Large intestine (tissue), 3 donors: ENCODE data around the gene HIRA. TPM values are rescaled to one million over a fixed set of nuclear protein-coding genes. Genes with fewer than 3 reads are reported as not detected.
"Not testable (repeated sequence)": the region's sequence is repeated elsewhere in the genome, so short reads cannot be mapped to it uniquely, and the experiment has no call there.

Experiments used
- DNase-seq, 2 donors: peaks; one replicate each; pipeline versions ENCODE4 v3.0.0 to v3.0.0-alpha.2; 2013
- H3K27ac ChIP-seq: one replicate; pipeline ENCODE4 v1.5.1; 2013; ENCODE audit warnings: low read length
- H3K27me3 ChIP-seq: 2 replicates; pipeline ENCODE4 v1.6.1; 2013; ENCODE audit warnings: low read length; ENCODE audit not compliant: control insufficient read depth, insufficient read depth
- H3K36me3 ChIP-seq: 2 replicates; pipeline ENCODE4 v1.6.1; 2013; ENCODE audit warnings: low read length; ENCODE audit not compliant: control insufficient read depth, insufficient read depth
- H3K4me1 ChIP-seq: one replicate; pipeline ENCODE4 v1.6.1; 2013; ENCODE audit warnings: low read length; ENCODE audit not compliant: control insufficient read depth, insufficient read depth
- H3K4me3 ChIP-seq: one replicate; pipeline ENCODE4 v1.5.1; 2013; ENCODE audit warnings: low read length
- H3K9me3 ChIP-seq: one replicate; pipeline ENCODE4 v1.6.1; 2013; ENCODE audit warnings: mild to moderate bottlenecking, low read depth, low read length, moderate library complexity; ENCODE audit not compliant: control insufficient read depth
- WGBS: methylation state at CpG from one replicate; pipeline ENCODE4 v1.1.5; 2013; ENCODE audit warnings: low lambda C conversion rate; ENCODE audit not compliant: insufficient coverage; 5-methylcytosine and 5-hydroxymethylcytosine counted together
- polyA plus RNA-seq: library from polyadenylated mRNA; unstranded; fragments of 120-200 nt; gene quantifications from one replicate; pipeline ENCODE4 v1.2.1, GENCODE V29; 2013

HIRA gene
- polyA plus RNA-seq, 1 donor: 29.6 TPM

- no peaks in the 10 kb centered on the region for H3K4me1 ChIP-seq
- no peak overlapping the region for H3K4me3 ChIP-seq
- no peak overlapping the region for H3K27ac ChIP-seq
- peaks cover 70% of the 10 kb centered on the region for H3K36me3 ChIP-seq
- no peaks in the 10 kb centered on the region for H3K9me3 ChIP-seq
- DNase-seq: no peak
- H3K27me3 ChIP-seq: no peaks in the 10 kb centered on the region
Measured at GRCh38 chr22:19371893-19372292, 59.6 kb downstream of the HIRA start.

- no peaks in the 10 kb centered on the region for H3K27me3 ChIP-seq
- H3K4me1 ChIP-seq: no peaks in the 10 kb centered on the region
- WGBS: no CpG with 5 or more reads among the region's 2 CpGs
- no peak for DNase-seq
- H3K36me3 ChIP-seq: peaks cover 60% of the 10 kb centered on the region
- H3K27ac ChIP-seq: no peak overlapping the region
- H3K4me3 ChIP-seq: no peak overlapping the region
- H3K9me3 ChIP-seq: no peaks in the 10 kb centered on the region
Measured at GRCh38 chr22:19368876-19369275, 62.7 kb downstream of the HIRA start.

- 100% methylated on average over 1 of the region's 3 CpGs for WGBS
- Histone ChIP-seq H3K9me3 (no peaks in the 10 kb centered on the region), H3K4me3 (no peak overlapping the region), H3K4me1 (no peaks in the 10 kb centered on the region), H3K27me3 (no peaks in the 10 kb centered on the region), H3K36me3 (peaks cover 56% of the 10 kb centered on the region), H3K27ac (no peak overlapping the region)
- no peak for DNase-seq
Measured at GRCh38 chr22:19367763-19368367, 63.7 kb downstream of the HIRA start.

- not testable (repeated sequence) for H3K27ac ChIP-seq, H3K4me3 ChIP-seq, H3K9me3 ChIP-seq, H3K27me3 ChIP-seq, DNase-seq, H3K4me1 ChIP-seq
- H3K36me3 ChIP-seq: peaks cover 69% of the 10 kb centered on the region
- WGBS: 100% methylated on average over 1 of the region's 7 CpGs
Measured at GRCh38 chr22:19363541-19363940, 68.0 kb downstream of the HIRA start.

- no peaks in the 10 kb centered on the region for H3K4me1 ChIP-seq
- no CpG with 5 or more reads among the region's 7 CpGs for WGBS
- H3K27ac ChIP-seq: no peak overlapping the region
- no peak for DNase-seq
- peaks cover 73% of the 10 kb centered on the region for H3K36me3 ChIP-seq
- no peak overlapping the region for H3K4me3 ChIP-seq
- H3K27me3 ChIP-seq: no peaks in the 10 kb centered on the region
- H3K9me3 ChIP-seq: no peaks in the 10 kb centered on the region
Measured at GRCh38 chr22:19361501-19362103, 69.9 kb downstream of the HIRA start.

- H3K27me3 ChIP-seq: no peaks in the 10 kb centered on the region
- H3K36me3 ChIP-seq: peaks cover 77% of the 10 kb centered on the region
- DNase-seq: no peak
- no peaks in the 10 kb centered on the region for H3K9me3 ChIP-seq
- no peak overlapping the region for H3K27ac ChIP-seq
- no peaks in the 10 kb centered on the region for H3K4me1 ChIP-seq
- H3K4me3 ChIP-seq: no peak overlapping the region
- no CpG with 5 or more reads among the region's 2 CpGs for WGBS
Measured at GRCh38 chr22:19360862-19361261, 70.7 kb downstream of the HIRA start.

- no peaks in the 10 kb centered on the region for H3K27me3 ChIP-seq
- WGBS: no CpG with 5 or more reads among the region's 8 CpGs
- H3K36me3 ChIP-seq: peaks cover 78% of the 10 kb centered on the region
- no peak overlapping the region for H3K4me3 ChIP-seq
- H3K9me3 ChIP-seq: no peaks in the 10 kb centered on the region
- H3K27ac ChIP-seq: no peak overlapping the region
- DNase-seq: no peak
- no peaks in the 10 kb centered on the region for H3K4me1 ChIP-seq
Measured at GRCh38 chr22:19360300-19360792, 71.2 kb downstream of the HIRA start.

- no CpG with 5 or more reads among the region's 6 CpGs for WGBS
- Histone ChIP-seq H3K9me3 (no peaks in the 10 kb centered on the region), H3K27ac (no peak overlapping the region), H3K4me1 (no peaks in the 10 kb centered on the region), H3K36me3 (peaks cover 81% of the 10 kb centered on the region), H3K4me3 (no peak overlapping the region), H3K27me3 (no peaks in the 10 kb centered on the region)
- no peak for DNase-seq
Measured at GRCh38 chr22:19359554-19360299, 71.8 kb downstream of the HIRA start.

GRCh38 chr22:19358703-19359553 is 72.6 kb downstream of the HIRA start:
- H3K27ac ChIP-seq: no peak overlapping the region
- H3K36me3 ChIP-seq: peaks cover 82% of the 10 kb centered on the region
- H3K4me3 ChIP-seq: no peak overlapping the region
- WGBS: no CpG with 5 or more reads among the region's 13 CpGs
- H3K9me3 ChIP-seq: no peaks in the 10 kb centered on the region
- no peaks in the 10 kb centered on the region for H3K4me1 ChIP-seq
- no peak for DNase-seq
- H3K27me3 ChIP-seq: no peaks in the 10 kb centered on the region

GRCh38 chr22:19358195-19358594 is 73.3 kb downstream of the HIRA start:
- WGBS: no CpG with 5 or more reads among the region's 2 CpGs
- no peak for DNase-seq
- Histone ChIP-seq H3K27ac (no peak overlapping the region), H3K27me3 (no peaks in the 10 kb centered on the region), H3K4me1 (no peaks in the 10 kb centered on the region), H3K36me3 (peaks cover 85% of the 10 kb centered on the region), H3K9me3 (no peaks in the 10 kb centered on the region), H3K4me3 (no peak overlapping the region)
